Measurements from ENCODE around the gene RARS1. TPM values are rescaled to one million over a fixed set of nuclear protein-coding genes. Genes with fewer than 3 reads are reported as not detected.

Gene RARS1
- total RNA-seq: 62.8 TPM
- polyA plus RNA-seq (ENCODE audit: insufficient read depth, low read depth, low replicate concordance): 35.5 TPM
- long read RNA-seq, donor 1, transcript RARS-201 (15 exons, 2,146 nt): major isoform, 10 of 18 reads
- long read RNA-seq, donor 1, partial matches to known transcripts: 7 of 18 reads
- long read RNA-seq, donor 1, other reads (novel, unspliced or antisense): 0 of 18 reads
- long read RNA-seq, donor 2, transcript RARS-201 (15 exons, 2,146 nt): major isoform, 7 of 27 reads
- long read RNA-seq, donor 2, partial matches to known transcripts: 20 of 27 reads
- long read RNA-seq, donor 2, other reads (novel, unspliced or antisense): 0 of 27 reads
- long read RNA-seq, donor 3, transcript RARS-201 (15 exons, 2,146 nt): major isoform, 7 of 64 reads
- long read RNA-seq, donor 3, partial matches to known transcripts: 56 of 64 reads
- long read RNA-seq, donor 3, other reads (novel, unspliced or antisense): 0 of 64 reads
- long read RNA-seq, donor 4, transcript RARS-201 (15 exons, 2,146 nt): major isoform, 7 of 14 reads
- long read RNA-seq, donor 4, partial matches to known transcripts: 6 of 14 reads
- long read RNA-seq, donor 4, other reads (novel, unspliced or antisense): 0 of 14 reads
- long read RNA-seq, donor 5, partial matches to known transcripts: 0 of 1 reads
- long read RNA-seq, donor 5, other reads (novel, unspliced or antisense): 0 of 1 reads
- long read RNA-seq, donor 6, transcript RARS-201 (15 exons, 2,146 nt): major isoform, 13 of 87 reads
- long read RNA-seq, donor 6, partial matches to known transcripts: 74 of 87 reads
- long read RNA-seq, donor 6, other reads (novel, unspliced or antisense): 0 of 87 reads
- long read RNA-seq, donor 7, transcript RARS-201 (15 exons, 2,146 nt): major isoform, 27 of 37 reads
- long read RNA-seq, donor 7, partial matches to known transcripts: 6 of 37 reads
- long read RNA-seq, donor 7, other reads (novel, unspliced or antisense): 3 of 37 reads
- long read RNA-seq, donor 8, partial matches to known transcripts: 16 of 21 reads
- long read RNA-seq, donor 8, other reads (novel, unspliced or antisense): 0 of 21 reads
- long read RNA-seq, donor 9, partial matches to known transcripts: 6 of 9 reads
- long read RNA-seq, donor 9, other reads (novel, unspliced or antisense): 0 of 9 reads
- long read RNA-seq, donor 10, transcript RARS-201 (15 exons, 2,146 nt): major isoform, 10 of 46 reads
- long read RNA-seq, donor 10, partial matches to known transcripts: 33 of 46 reads
- long read RNA-seq, donor 10, other reads (novel, unspliced or antisense): 0 of 46 reads

GRCh38 chr5:168486136-168486879 lies at the start of gene RARS1:
TSS of gene RARS1 (plus strand) at chr5:168486471. CDS start at chr5:168486499, 28 bp downstream.
- Histone ChIP-seq H3K4me1 (ENCODE audit: control insufficient read depth in 2 of 3, insufficient read depth in 2 of 3, low read depth in 1 of 3, low read length in 3 of 3) (peaks cover 0 to 7% (median 2%) of the 10 kb centered on the region in 3 donors), H3K27ac (ENCODE audit: low read depth in 2 of 2, low read length in 2 of 2) (peak within 1 kb of the TSS; percentile 46 to 62), H3K9ac (ENCODE audit: low read length in 3 of 3) (peak within 1 kb of the TSS; percentile 82 to 96 (median 88)), H3K36me3 (ENCODE audit: control insufficient read depth in 2 of 3, insufficient read depth in 3 of 3, low read length in 3 of 3) (peaks cover 3 to 9% (median 7%) of the 10 kb centered on the region in 3 donors), H3K9me3 (ENCODE audit: control insufficient read depth in 2 of 3, insufficient read depth in 1 of 3, low read length in 3 of 3) (no peaks in the 10 kb centered on the region), H3K27me3 (ENCODE audit: control insufficient read depth, insufficient read depth, low read length) (no peaks in the 10 kb centered on the region), H3K4me3 (ENCODE audit: low read length in 3 of 3) (peak within 1 kb of the TSS; percentile 94 to 99 (median 96))
- intact Hi-C loops (cut with DNase I): no loop called here
- peak; percentile 96 for TF ChIP-seq CTCF (IDR thresholded peaks at IDR 0.05; ENCODE audit: borderline replicate concordance, extremely low read depth, insufficient read depth)
- peak; percentile 95 to 97 (median 96) for DNase-seq
- peak; percentile 3 for FAIRE-seq

GRCh38 chr5:168438349-168438748 lies 47.9 kb upstream of the RARS1 start:
- no peaks in the 10 kb centered on the region for H3K4me1 ChIP-seq (ENCODE audit: control insufficient read depth in 2 of 3, insufficient read depth in 2 of 3, low read depth in 1 of 3, low read length in 3 of 3)
- H3K9me3 ChIP-seq (ENCODE audit: control insufficient read depth in 2 of 3, insufficient read depth in 1 of 3, low read length in 3 of 3): no peaks in the 10 kb centered on the region
- no peak overlapping the region for H3K27ac ChIP-seq (ENCODE audit: low read depth in 2 of 2, low read length in 2 of 2)
- DNase-seq (no peak), FAIRE-seq (no peak)
- H3K4me3 ChIP-seq (ENCODE audit: low read length in 3 of 3): no peak overlapping the region
- peaks cover 0 to 61% (median 21%) of the 10 kb centered on the region in 3 donors for H3K36me3 ChIP-seq (ENCODE audit: control insufficient read depth in 2 of 3, insufficient read depth in 3 of 3, low read length in 3 of 3)
- H3K27me3 ChIP-seq (ENCODE audit: control insufficient read depth, insufficient read depth, low read length): no peaks in the 10 kb centered on the region
- intact Hi-C loops (cut with DNase I): no loop called here
- TF ChIP-seq CTCF (IDR thresholded peaks at IDR 0.05; ENCODE audit: borderline replicate concordance, extremely low read depth, insufficient read depth): no peak
- H3K9ac ChIP-seq (ENCODE audit: low read length in 3 of 3): no peak overlapping the region

- Histone ChIP-seq H3K27ac (ENCODE audit: low read depth in 2 of 2, low read length in 2 of 2) (no peak overlapping the region), H3K4me3 (ENCODE audit: low read length in 3 of 3) (no peak overlapping the region), H3K9me3 (ENCODE audit: control insufficient read depth in 2 of 3, insufficient read depth in 1 of 3, low read length in 3 of 3) (no peaks in the 10 kb centered on the region), H3K27me3 (ENCODE audit: control insufficient read depth, insufficient read depth, low read length) (no peaks in the 10 kb centered on the region), H3K9ac (ENCODE audit: low read length in 3 of 3) (no peak overlapping the region), H3K4me1 (ENCODE audit: control insufficient read depth in 2 of 3, insufficient read depth in 2 of 3, low read depth in 1 of 3, low read length in 3 of 3) (no peaks in the 10 kb centered on the region), H3K36me3 (ENCODE audit: control insufficient read depth in 2 of 3, insufficient read depth in 3 of 3, low read length in 3 of 3) (peaks cover 9 to 50% (median 17%) of the 10 kb centered on the region in 3 donors)
- TF ChIP-seq CTCF (IDR thresholded peaks at IDR 0.05; ENCODE audit: borderline replicate concordance, extremely low read depth, insufficient read depth): no peak
- intact Hi-C loops (cut with DNase I): no loop called here
- no peak for FAIRE-seq
- DNase-seq: no peak
Observed at GRCh38 chr5:168443533-168443932, 42.7 kb upstream of the RARS1 start.
